Duodenal mucosa (tissue), 2 donors: ENCODE data around the gene KCNJ9.

Source experiments
- H3K27ac ChIP-seq: one replicate; pipeline ENCODE4 v1.7.0; 2013; ENCODE audit warnings: low read depth, low read length
- H3K27me3 ChIP-seq, 2 donors: one replicate each; pipeline ENCODE4 v1.7.0; 2013; ENCODE audit warnings: low read length in 2 of 2, control low read depth in 1 of 2; ENCODE audit not compliant: insufficient read depth in 2 of 2, control insufficient read depth in 1 of 2
- H3K36me3 ChIP-seq, 2 donors: one replicate each; pipeline ENCODE4 v1.7.0; 2013; ENCODE audit warnings: low read length in 2 of 2, control low read depth in 1 of 2; ENCODE audit not compliant: insufficient read depth in 2 of 2, control insufficient read depth in 1 of 2
- H3K4me1 ChIP-seq, 2 donors: one replicate each; pipeline ENCODE4 v1.7.0; 2013; ENCODE audit warnings: low read length in 2 of 2, control low read depth in 1 of 2; ENCODE audit not compliant: insufficient read depth in 2 of 2, control insufficient read depth in 1 of 2
- H3K4me3 ChIP-seq, 2 donors: one replicate each; pipeline ENCODE4 v1.7.0; 2013; ENCODE audit warnings: low read length in 2 of 2, low read depth in 1 of 2
- H3K9ac ChIP-seq, 2 donors: one replicate each; pipeline ENCODE4 v1.7.0; 2013; ENCODE audit warnings: low read length in 2 of 2, low read depth in 1 of 2
- H3K9me3 ChIP-seq, 2 donors: one replicate each; pipeline ENCODE4 v1.7.0; 2013; ENCODE audit warnings: low read length in 2 of 2, control low read depth in 1 of 2; ENCODE audit not compliant: control insufficient read depth in 1 of 2

The KCNJ9 gene

DNA sequence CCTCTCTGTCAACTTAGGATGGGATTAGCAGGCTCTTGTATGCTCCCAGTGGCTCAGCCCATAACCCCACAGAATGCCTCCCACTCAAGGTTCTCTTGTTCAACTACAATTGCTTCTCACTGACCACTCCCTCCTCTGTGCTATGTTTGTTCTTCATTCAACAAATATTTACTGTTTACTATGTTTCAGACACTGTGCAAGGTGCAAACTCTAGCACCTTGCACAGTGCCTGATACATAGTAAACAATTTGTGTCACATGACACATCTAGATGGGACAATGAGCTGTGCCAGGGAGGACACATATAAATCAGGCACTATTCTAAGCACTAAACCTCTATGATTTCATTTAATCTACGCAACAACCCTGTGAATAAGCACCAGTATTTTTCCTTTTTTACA is 49.6 kb downstream of the KCNJ9 start:
- Histone ChIP-seq H3K27ac (no peak overlapping the region), H3K4me1 (peaks cover 2 to 5% of the 10 kb centered on the region in 2 donors), H3K9me3 (no peaks in the 10 kb centered on the region), H3K4me3 (no peak overlapping the region), H3K36me3 (no peaks in the 10 kb centered on the region), H3K27me3 (no peaks in the 10 kb centered on the region), H3K9ac (no peak overlapping the region)

DNA sequence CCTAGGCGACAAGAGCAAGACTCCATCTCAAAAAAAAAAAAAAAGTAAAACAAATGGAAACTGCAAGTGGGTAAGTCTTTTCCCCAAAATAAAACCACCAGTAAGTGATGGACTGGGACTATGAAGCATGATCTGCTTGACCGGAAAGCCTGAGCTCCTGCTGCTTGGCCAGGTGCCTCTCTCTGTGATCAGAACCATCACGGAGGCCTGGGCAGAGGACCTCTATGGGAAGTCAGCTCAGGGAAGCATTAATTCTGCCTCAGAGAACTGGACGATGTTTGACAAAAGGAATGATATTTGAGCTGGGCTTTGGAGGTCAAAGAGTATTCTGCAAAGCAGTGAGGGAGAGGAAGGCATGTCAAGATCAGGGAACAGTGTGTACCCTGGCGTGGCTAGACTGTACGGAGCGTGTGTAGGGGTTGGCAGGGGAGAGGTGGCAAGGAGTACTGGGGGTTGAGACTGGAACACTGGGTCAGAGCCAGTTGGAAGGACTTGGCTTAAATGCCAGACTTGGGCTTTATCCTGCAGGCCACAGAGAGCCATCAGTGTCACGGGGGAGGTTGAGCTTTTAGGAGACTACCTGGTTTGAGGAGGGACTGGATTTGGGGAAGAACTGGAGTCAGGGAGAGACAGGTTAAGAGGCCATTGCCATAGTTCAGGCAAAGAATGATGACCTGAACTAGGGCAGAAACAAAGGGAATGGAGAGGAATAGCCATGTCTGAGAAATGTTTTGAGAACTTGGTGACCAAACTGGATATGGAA is 50.6 kb downstream of the KCNJ9 start:
- no peaks in the 10 kb centered on the region for H3K9me3 ChIP-seq
- H3K4me1 ChIP-seq: peaks cover 2 to 5% of the 10 kb centered on the region in 2 donors
- no peak overlapping the region for H3K9ac ChIP-seq
- H3K27ac ChIP-seq: no peak overlapping the region
- no peaks in the 10 kb centered on the region for H3K36me3 ChIP-seq
- H3K4me3 ChIP-seq: no peak overlapping the region
- no peaks in the 10 kb centered on the region for H3K27me3 ChIP-seq

DNA sequence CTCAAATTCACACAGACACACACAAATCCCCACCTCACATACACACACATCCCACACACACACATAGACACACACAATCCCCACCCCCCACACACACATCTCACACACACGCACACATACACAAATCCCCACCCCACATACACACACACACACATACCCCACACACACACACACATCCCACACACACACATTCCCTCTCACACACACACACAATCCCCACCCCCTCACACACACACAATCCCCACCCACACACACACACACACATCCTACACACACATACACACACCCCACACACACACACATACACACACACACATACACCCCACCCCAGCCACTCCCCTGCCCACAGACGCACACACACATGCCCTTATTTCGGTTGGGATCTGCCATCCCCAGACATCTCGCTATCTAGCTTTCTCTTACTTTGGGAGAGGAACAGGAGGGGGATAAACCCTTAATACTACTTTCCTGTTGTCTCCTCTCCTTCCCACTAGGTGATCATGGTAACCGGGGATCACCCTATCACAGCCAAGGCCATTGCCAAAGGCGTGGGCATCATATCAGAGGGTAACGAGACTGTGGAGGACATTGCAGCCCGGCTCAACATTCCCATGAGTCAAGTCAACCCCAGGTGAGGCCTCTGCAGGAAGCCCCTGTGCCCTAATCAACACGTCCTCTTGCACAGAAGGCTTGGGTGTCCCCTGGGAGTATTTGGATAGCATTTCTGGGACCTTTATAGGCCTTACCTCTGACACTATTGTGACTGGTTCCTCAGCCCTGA is 52.8 kb downstream of the KCNJ9 start:
- H3K27me3 ChIP-seq: no peaks in the 10 kb centered on the region
- no peak overlapping the region for H3K27ac ChIP-seq
- H3K9me3 ChIP-seq: no peaks in the 10 kb centered on the region
- no peak overlapping the region for H3K4me3 ChIP-seq
- H3K9ac ChIP-seq: no peak overlapping the region
- no peaks in the 10 kb centered on the region for H3K4me1 ChIP-seq
- no peaks in the 10 kb centered on the region for H3K36me3 ChIP-seq

DNA sequence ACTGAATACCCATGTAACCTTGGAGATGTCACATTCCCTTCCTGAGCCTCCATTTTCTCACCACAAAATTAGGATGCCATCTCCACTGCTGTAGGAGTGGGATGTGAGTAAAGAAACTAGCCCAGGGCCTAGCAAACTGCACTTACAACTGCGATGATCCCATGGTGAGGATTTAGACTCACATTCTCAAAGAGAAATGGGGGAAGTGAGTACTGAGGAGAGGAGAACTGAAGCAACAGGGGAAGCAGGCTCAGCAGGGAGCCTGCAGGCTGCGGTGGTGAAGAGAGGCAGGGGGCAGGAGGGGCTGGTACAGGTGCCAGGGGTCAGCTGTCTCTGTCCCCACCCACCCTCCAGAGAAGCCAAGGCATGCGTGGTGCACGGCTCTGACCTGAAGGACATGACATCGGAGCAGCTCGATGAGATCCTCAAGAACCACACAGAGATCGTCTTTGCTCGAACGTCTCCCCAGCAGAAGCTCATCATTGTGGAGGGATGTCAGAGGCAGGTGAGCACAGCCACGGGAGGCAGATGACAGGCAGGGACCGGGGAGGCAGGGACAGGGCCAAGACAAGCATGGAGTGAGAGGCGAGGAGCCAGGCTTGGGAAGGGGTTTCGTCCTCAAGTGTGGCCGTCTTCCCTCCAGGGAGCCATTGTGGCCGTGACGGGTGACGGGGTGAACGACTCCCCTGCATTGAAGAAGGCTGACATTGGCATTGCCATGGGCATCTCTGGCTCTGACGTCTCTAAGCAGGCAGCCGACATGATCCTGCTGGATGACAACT is 53.6 kb downstream of the KCNJ9 start:
- H3K9me3 ChIP-seq: no peaks in the 10 kb centered on the region
- no peak overlapping the region for H3K27ac ChIP-seq
- no peak overlapping the region for H3K9ac ChIP-seq
- no peaks in the 10 kb centered on the region for H3K4me1 ChIP-seq
- no peak overlapping the region for H3K4me3 ChIP-seq
- H3K27me3 ChIP-seq: no peaks in the 10 kb centered on the region
- H3K36me3 ChIP-seq: no peaks in the 10 kb centered on the region

DNA sequence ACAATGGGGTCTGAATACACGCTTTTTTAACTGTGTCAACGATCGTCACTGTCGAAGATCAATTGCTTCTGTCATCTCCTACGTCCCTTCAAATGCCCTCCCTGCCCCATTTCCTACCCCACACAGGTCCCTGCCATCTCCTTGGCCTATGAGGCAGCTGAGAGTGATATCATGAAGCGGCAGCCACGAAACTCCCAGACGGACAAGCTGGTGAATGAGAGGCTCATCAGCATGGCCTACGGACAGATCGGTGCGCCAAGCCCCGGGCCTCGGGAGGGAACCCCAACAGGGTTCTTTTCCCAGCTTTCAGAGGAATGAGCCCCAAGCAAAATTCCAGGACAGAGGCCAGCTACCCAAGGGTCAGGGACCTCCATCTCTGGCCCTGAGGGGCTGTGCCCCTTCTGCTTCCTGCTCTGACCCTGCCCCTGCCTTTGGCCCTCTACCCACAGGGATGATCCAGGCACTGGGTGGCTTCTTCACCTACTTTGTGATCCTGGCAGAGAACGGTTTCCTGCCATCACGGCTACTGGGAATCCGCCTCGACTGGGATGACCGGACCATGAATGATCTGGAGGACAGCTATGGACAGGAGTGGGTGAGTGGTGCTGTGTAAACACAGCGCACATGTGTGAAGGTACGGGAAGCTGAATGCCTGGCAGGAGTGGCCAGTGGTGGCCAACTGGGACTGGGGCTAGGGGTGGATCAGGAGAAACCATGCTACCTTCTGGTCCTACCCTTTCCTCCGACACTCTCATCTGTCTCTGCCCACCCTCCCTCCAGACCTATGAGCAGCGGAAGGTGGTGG is 55.0 kb downstream of the KCNJ9 start:
- no peak overlapping the region for H3K27ac ChIP-seq
- no peaks in the 10 kb centered on the region for H3K36me3 ChIP-seq
- H3K4me1 ChIP-seq: no peaks in the 10 kb centered on the region
- peaks cover 0 to 2% of the 10 kb centered on the region in 2 donors for H3K27me3 ChIP-seq
- H3K9me3 ChIP-seq: no peaks in the 10 kb centered on the region
- H3K9ac ChIP-seq: no peak overlapping the region
- no peak overlapping the region for H3K4me3 ChIP-seq

DNA sequence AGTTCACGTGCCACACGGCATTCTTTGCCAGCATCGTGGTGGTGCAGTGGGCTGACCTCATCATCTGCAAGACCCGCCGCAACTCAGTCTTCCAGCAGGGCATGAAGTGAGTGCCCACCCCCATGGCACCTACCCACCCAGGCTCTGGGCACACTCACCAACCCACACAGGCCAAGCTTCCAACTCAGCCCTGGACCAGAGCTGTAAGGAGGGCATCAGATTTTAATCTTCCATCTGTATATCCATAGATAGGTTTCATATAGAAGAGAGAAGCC is 55.5 kb downstream of the KCNJ9 start:
- H3K9ac ChIP-seq: no peak overlapping the region
- no peaks in the 10 kb centered on the region for H3K36me3 ChIP-seq
- no peaks in the 10 kb centered on the region for H3K9me3 ChIP-seq
- no peaks in the 10 kb centered on the region for H3K4me1 ChIP-seq
- H3K4me3 ChIP-seq: no peak overlapping the region
- H3K27ac ChIP-seq: no peak overlapping the region
- H3K27me3 ChIP-seq: peaks cover 0 to 2% of the 10 kb centered on the region in 2 donors

DNA sequence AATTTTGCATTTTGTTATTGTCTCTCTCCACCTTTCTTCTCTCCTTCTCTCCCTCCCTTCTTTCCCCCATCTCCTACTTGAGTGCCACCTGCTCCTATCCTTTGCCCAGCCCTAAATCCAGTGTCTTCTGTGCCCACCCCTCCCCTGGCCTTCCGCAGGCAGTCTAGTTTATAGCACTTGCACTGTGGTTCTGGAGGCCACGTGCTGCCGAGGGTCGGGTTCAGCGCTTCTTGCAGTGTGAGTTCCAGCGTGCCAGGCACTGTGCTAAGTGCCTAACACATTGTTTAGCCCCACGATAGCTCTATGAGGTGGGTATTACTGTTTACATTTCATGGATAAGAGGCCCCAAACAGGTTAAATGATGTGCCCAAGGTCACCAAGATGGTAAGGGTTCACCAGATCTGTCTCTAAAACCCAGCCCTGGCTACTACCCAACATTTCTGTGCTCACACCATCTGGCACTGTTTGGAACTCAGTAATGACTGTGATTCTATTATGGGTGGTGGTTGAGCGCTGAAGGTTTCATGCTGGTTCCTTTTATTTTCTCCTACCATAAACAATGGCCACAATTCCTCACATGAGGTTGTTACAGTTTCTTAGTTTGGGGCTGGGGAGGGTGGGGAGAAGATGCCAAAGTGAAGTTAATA is 56.0 kb downstream of the KCNJ9 start:
- no peaks in the 10 kb centered on the region for H3K4me1 ChIP-seq
- no peak overlapping the region for H3K27ac ChIP-seq
- H3K9me3 ChIP-seq: no peaks in the 10 kb centered on the region
- no peak overlapping the region for H3K4me3 ChIP-seq
- H3K9ac ChIP-seq: no peak overlapping the region
- H3K27me3 ChIP-seq: peaks cover 0 to 2% of the 10 kb centered on the region in 2 donors
- H3K36me3 ChIP-seq: no peaks in the 10 kb centered on the region

DNA sequence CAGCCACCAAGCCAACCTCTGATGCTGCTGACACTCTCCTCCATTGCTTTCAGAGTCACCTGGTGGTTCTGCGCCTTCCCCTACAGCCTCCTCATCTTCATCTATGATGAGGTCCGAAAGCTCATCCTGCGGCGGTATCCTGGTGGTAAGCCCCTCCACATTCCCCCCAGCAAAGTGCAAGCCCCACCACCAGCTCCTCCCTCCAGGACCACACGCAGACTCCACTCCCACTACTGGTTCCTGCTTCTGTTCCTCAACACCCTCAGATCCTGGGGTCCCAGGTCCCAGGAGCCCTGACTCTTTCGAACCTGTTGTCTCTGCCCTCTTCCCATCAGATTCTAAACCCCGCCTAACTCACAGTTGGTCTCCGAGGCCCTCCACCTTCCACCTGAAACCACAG is 58.5 kb downstream of the KCNJ9 start:
- Histone ChIP-seq H3K9me3 (no peaks in the 10 kb centered on the region), H3K4me1 (no peaks in the 10 kb centered on the region), H3K9ac (no peak overlapping the region), H3K36me3 (no peaks in the 10 kb centered on the region), H3K27me3 (peaks cover 0 to 2% of the 10 kb centered on the region in 2 donors), H3K4me3 (no peak overlapping the region), H3K27ac (no peak overlapping the region)
